Upper lobe of left lung (tissue), 4 donors: Measurements from ENCODE around the gene TMIGD3.

Source experiments
- POLR2AphosphoS5 ChIP-seq, 2 donors: sonication (generic); formaldehyde crosslinking; IDR thresholded peaks; one replicate each; pipeline ENCODE4 v1.5.1; 2017; ENCODE audit warnings: antibody characterized with exemption in 2 of 2
- TF ChIP-seq, protein P1 (sequence below), 6 experiments: fragments of 450-650 bp in 4 of 6; fragments of 200-600 bp in 2 of 6; sonication (generic) in 2 of 6; IDR thresholded peaks; one replicate each; pipeline ENCODE4 v1.5.1; 2016 to 2019; ENCODE audit warnings: antibody characterized with exemption in 6 of 6

DNA sequence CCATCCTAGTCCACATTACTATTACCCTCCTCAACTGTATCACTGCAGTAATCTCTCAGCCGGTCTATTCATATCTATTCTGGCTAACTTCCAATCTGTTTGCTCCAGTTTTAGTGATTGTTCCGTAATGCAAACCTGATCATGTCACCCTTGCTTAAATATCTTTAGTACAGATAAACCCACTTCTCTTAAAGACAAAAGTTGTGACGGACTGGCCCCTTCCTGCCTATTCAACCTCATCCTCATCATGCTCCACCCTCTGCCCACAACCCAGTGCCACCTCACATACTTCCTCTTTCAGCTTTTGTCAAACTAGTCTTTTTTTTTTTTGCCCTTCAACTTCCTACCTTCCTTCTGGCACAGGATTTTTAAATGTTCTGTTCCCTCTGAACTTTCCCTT lies 32.4 kb downstream of the TMIGD3 start:
- TF ChIP-seq, protein P1, sequence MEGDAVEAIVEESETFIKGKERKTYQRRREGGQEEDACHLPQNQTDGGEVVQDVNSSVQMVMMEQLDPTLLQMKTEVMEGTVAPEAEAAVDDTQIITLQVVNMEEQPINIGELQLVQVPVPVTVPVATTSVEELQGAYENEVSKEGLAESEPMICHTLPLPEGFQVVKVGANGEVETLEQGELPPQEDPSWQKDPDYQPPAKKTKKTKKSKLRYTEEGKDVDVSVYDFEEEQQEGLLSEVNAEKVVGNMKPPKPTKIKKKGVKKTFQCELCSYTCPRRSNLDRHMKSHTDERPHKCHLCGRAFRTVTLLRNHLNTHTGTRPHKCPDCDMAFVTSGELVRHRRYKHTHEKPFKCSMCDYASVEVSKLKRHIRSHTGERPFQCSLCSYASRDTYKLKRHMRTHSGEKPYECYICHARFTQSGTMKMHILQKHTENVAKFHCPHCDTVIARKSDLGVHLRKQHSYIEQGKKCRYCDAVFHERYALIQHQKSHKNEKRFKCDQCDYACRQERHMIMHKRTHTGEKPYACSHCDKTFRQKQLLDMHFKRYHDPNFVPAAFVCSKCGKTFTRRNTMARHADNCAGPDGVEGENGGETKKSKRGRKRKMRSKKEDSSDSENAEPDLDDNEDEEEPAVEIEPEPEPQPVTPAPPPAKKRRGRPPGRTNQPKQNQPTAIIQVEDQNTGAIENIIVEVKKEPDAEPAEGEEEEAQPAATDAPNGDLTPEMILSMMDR (IDR thresholded peaks at IDR 0.05): no peak
- peak in 1 of 2 donors; percentile 35 for TF ChIP-seq POLR2AphosphoS5 (IDR thresholded peaks at IDR 0.05)
